Sigmoid colon (tissue), 4 donors: ENCODE measurements around the gene PXDN.

Experiments used
- CTCF ChIP-seq, 4 experiments: fragments of 450-650 bp in 3 of 4; fragments of 200-600 bp in 1 of 4; IDR thresholded peaks; one replicate each; pipeline ENCODE4 v1.5.1; 2016 to 2019; ENCODE audit warnings: antibody characterized with exemption in 4 of 4, mild to moderate bottlenecking in 3 of 4, moderate library complexity in 2 of 4
- EP300 ChIP-seq, 4 donors: sonication (generic); formaldehyde crosslinking; IDR thresholded peaks; one replicate each; pipeline ENCODE4 v1.6.1; 2017; ENCODE audit warnings: antibody characterized with exemption in 4 of 4
- POLR2A ChIP-seq, 2 donors: fragments of 450-650 bp; IDR thresholded peaks; one replicate each; pipeline ENCODE4 v1.6.1; 2016; ENCODE audit warnings: antibody characterized with exemption in 2 of 2, mild to moderate bottlenecking in 2 of 2, moderate library complexity in 2 of 2
- POLR2AphosphoS5 ChIP-seq, 4 donors: sonication (generic); formaldehyde crosslinking; IDR thresholded peaks; one replicate each; pipeline ENCODE4 v1.6.1; 2017; ENCODE audit warnings: antibody characterized with exemption in 4 of 4

DNA sequence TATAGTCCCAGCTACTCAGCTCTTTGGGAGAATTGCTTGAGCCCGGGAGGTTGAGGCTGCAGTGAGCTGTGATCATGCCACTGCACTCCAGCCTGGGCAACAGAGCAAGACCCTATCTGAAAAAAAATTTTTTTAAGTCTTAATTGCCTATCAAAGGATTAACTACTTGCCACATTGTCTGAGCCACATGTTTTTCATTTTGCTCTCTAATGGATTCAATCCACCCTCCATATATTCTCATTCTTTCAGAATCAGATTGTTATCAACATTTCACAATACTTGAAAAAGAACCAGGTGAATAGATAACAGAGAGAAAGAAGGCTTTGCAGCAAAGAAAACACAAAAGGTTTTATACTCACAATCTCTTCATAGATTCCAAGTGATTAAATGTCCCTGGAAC is 61.0 kb downstream of the PXDN start:
- TF ChIP-seq POLR2A (IDR thresholded peaks at IDR 0.05) (no peak), CTCF (IDR thresholded peaks at IDR 0.05) (no peak), POLR2AphosphoS5 (IDR thresholded peaks at IDR 0.05) (no peak), EP300 (IDR thresholded peaks at IDR 0.05) (no peak)
